Tibial nerve (tissue), 4 donors: ENCODE data around the gene HPCA.

Source experiments
- CTCF ChIP-seq, 5 experiments: fragments of 200-600 bp in 3 of 5; fragments of 450-650 bp in 2 of 5; sonication (generic) in 3 of 5; IDR thresholded peaks; one replicate each; pipeline ENCODE4 v1.5.1; 2016 to 2019; ENCODE audit warnings: antibody characterized with exemption in 5 of 5, mild to moderate bottlenecking in 3 of 5, moderate library complexity in 2 of 5
- EP300 ChIP-seq, 2 donors: sonication (generic); formaldehyde crosslinking; IDR thresholded peaks; one replicate each; pipeline ENCODE4 v1.6.1; 2017; ENCODE audit warnings: antibody characterized with exemption in 2 of 2, mild to moderate bottlenecking in 1 of 2
- POLR2A ChIP-seq, 2 donors: fragments of 450-650 bp; IDR thresholded peaks; one replicate each; pipeline ENCODE4 v1.6.1; 2017; ENCODE audit warnings: antibody characterized with exemption in 2 of 2, mild to moderate bottlenecking in 2 of 2, moderate library complexity in 2 of 2

DNA sequence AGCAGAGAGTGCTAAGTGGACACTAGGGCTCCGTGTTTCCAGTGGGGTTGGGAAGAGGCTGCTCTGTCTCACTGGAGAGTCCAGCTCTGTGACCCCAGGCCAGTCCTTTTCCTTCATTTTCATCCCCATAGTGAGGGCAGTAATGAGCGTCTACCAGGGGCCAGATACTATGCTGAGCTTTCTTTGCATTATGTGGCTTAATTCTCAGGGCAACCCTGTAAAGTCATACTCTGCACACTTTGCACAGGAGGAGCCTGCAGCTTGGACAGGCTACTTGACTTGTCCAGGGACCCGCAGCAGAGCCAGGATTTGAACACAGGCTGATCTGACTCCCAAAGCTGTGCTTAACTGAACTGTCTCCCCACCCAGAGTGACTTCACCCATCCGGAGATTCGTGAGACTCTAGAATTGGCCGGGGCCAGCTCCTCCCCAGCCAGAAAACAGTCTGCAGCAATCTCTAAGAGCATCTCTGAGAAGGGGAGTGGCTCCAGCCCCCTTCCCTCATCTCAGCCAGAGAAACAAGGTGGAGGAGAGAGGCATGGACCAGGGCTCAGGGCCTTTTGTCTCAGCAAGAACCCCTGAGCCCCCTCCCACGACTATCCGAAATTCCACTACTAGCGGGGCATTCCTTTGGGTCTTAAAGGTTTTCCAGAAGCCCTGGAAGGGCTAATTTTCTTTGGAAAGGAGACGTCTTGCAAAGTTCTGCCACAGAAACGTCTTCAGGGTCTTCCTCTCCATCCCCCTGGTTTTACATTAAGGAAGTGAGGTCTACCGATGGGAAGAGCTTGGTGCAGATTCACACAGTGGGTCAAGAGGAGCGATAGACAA is 14.7 kb upstream of the HPCA start:
- no peak for TF ChIP-seq POLR2A (IDR thresholded peaks at IDR 0.05)
- TF ChIP-seq CTCF (IDR thresholded peaks at IDR 0.05) = no peak
- TF ChIP-seq EP300 (IDR thresholded peaks at IDR 0.05) = no peak
